ENCODE results near the gene CLIP3. TPM values are rescaled to one million over a fixed set of nuclear protein-coding genes. Genes with fewer than 3 reads are reported as not detected.
A peak's percentile ranks its signal among the peaks of the same experiment; 100 is the strongest.

Gene CLIP3
- total and polyA plus RNA-seq, 9 of the 15 experiments (the other 6 are each of a cell fraction or from before 2014, with no cell fraction given), result 0.01 to 0.50 (median 0.15) TPM; not detected in 1

DNA sequence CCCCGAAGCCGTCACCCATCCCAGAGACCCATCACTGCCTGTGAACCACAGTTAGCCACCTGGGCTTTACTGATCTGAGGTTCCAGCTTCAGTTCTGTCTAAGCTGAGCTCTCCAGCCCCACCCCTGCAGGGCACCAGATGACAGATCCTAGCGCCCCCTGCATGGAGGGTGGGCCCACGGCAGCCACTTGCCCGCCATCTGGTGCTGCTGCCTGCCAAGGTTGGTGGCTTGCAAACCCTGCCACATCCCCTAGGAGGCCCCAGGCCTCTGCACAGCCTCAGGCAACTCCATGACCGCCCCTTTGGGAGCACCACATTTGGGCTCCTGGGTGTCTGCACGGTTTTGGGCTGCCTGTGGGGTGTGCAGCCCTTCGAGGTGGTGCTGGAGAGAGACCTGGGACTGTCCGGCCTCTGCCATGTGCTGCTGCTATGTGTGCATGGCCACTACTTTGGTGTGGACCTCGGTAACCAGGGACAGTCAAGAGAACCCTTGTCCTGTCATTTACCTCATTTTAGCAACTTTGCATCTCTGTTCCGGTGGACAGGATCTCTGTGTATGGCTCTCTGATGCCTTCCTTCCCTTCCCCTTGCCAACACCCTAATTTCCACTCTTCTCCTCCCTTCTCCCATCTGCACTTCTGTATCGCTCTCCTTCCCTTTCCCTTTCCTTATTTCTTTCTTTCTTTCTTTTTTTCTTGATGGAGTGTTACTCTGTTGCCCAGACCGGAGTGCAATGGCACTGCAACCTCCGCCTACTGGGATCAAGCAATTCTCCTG is 55.0 kb downstream of the CLIP3 start (continued):
- TF ChIP-seq, protein P1, sequence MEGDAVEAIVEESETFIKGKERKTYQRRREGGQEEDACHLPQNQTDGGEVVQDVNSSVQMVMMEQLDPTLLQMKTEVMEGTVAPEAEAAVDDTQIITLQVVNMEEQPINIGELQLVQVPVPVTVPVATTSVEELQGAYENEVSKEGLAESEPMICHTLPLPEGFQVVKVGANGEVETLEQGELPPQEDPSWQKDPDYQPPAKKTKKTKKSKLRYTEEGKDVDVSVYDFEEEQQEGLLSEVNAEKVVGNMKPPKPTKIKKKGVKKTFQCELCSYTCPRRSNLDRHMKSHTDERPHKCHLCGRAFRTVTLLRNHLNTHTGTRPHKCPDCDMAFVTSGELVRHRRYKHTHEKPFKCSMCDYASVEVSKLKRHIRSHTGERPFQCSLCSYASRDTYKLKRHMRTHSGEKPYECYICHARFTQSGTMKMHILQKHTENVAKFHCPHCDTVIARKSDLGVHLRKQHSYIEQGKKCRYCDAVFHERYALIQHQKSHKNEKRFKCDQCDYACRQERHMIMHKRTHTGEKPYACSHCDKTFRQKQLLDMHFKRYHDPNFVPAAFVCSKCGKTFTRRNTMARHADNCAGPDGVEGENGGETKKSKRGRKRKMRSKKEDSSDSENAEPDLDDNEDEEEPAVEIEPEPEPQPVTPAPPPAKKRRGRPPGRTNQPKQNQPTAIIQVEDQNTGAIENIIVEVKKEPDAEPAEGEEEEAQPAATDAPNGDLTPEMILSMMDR (IDR thresholded peaks at IDR 0.05 in 2 of 3, conservative IDR thresholded peaks at IDR 0.05 in 1 of 3; ENCODE audit: insufficient read depth in 2 of 3, low read depth in 1 of 3, low read length in 3 of 3), result peak; percentile 59 to 94 (median 74)
- 0 out of 4 replicates have a peak, but pooled peaks of 1 of the 2 experiments have one; percentile 28 for TF ChIP-seq MAZ (CRISPR knock-in tag; conservative IDR thresholded peaks at IDR 0.05 in 1 of 2, IDR thresholded peaks at IDR 0.05 in 1 of 2)

- intact Hi-C loops (cut with micrococcal nuclease), result no loop called here
- H3K27me3 ChIP-seq (ENCODE audit: control insufficient read depth in 2 of 2, insufficient read depth in 2 of 2, low read length in 2 of 2), result peaks cover 7 to 38% of the 10 kb centered on the region in 2 experiments; a peak in 4 of 5 replicates
- POLR2A ChIA-PET, result interaction anchor here (0.7 kb wide), 1 partner anchor 11 kb away, joined by 3 read pairs; no protein-coding TSS in a partner anchor
- TF ChIP-seq SOX6 (IDR thresholded peaks at IDR 0.05) (no peak), BRF1 (IDR thresholded peaks at IDR 0.05; ENCODE audit: borderline replicate concordance, extremely low read depth, insufficient read length) (no peak), ARID4B (CRISPR knock-in tag; IDR thresholded peaks at IDR 0.05) (peak; percentile 35; the same call in 1 of the 2 replicates), ZNF766 (CRISPR knock-in tag; conservative IDR thresholded peaks at IDR 0.05) (0 out of 2 replicates have a peak, but pooled peaks have one; percentile 23), MAZ (CRISPR knock-in tag; conservative IDR thresholded peaks at IDR 0.05 in 1 of 2, IDR thresholded peaks at IDR 0.05 in 1 of 2) (peak in 1 of 2 experiments; percentile 32; a peak in 1 of 4 replicates), POLR2A (conservative IDR thresholded peaks at IDR 0.05) (no peak)
- TF ChIP-seq, protein P2, sequence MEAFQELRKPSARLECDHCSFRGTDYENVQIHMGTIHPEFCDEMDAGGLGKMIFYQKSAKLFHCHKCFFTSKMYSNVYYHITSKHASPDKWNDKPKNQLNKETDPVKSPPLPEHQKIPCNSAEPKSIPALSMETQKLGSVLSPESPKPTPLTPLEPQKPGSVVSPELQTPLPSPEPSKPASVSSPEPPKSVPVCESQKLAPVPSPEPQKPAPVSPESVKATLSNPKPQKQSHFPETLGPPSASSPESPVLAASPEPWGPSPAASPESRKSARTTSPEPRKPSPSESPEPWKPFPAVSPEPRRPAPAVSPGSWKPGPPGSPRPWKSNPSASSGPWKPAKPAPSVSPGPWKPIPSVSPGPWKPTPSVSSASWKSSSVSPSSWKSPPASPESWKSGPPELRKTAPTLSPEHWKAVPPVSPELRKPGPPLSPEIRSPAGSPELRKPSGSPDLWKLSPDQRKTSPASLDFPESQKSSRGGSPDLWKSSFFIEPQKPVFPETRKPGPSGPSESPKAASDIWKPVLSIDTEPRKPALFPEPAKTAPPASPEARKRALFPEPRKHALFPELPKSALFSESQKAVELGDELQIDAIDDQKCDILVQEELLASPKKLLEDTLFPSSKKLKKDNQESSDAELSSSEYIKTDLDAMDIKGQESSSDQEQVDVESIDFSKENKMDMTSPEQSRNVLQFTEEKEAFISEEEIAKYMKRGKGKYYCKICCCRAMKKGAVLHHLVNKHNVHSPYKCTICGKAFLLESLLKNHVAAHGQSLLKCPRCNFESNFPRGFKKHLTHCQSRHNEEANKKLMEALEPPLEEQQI (IDR thresholded peaks at IDR 0.05), result 0 out of 2 replicates have a peak, but pooled peaks have one; percentile 16
Observed at GRCh38 chr19:35975608-35976214, 57.0 kb downstream of the CLIP3 start.

More at GRCh38 chr19:35975608-35976214, 57.0 kb downstream of the CLIP3 start:
- BruUV-seq (replicated peaks), result no TSS peak
- 0% methylated on average over 5 of the region's 5 CpGs for WGBS (ENCODE audit: insufficient coverage, low coverage, missing lambda C conversion rate)
- CTCF ChIA-PET (ENCODE audit: low intra/inter-chr PET ratio), result no interaction called here
- in situ Hi-C loops (cut with MboI), result no loop called here
- Histone ChIP-seq H3K27ac (ENCODE audit: extremely low read depth, low read depth, low read length) (no peak overlapping the region), H4K20me1 (replicated peaks; ENCODE audit: control insufficient read depth, insufficient read depth, low read length) (0 out of 2 replicates have a peak, but pooled peaks cover 3% of the 10 kb centered on the region), H3K4me2 (ENCODE audit: insufficient read depth, low read length) (no peak overlapping the region), H3K9me3 (replicated peaks; ENCODE audit: control insufficient read depth, insufficient read depth, low read depth, low read length) (no peaks in the 10 kb centered on the region), H3K4me1 (replicated peaks in 1 of 2; ENCODE audit: control insufficient read depth in 2 of 2, insufficient read depth in 2 of 2, low read length in 2 of 2) (peaks cover 0 to 8% of the 10 kb centered on the region in 2 experiments; a peak in 1 of 5 replicates), H2AFZ (ENCODE audit: low read depth, low read length) (no peak overlapping the region), H3K9me1 (ENCODE audit: control insufficient read depth, insufficient read depth, low read length) (no peaks in the 10 kb centered on the region), H3K79me2 (ENCODE audit: control insufficient read depth, insufficient read depth, low read length) (no peaks in the 10 kb centered on the region), H3K36me3 (ENCODE audit: control insufficient read depth, insufficient read depth, low read length) (no peaks in the 10 kb centered on the region), H3K9ac (ENCODE audit: insufficient read depth in 1 of 2, low read depth in 2 of 2, low read length in 2 of 2) (no peak overlapping the region), H3K4me3 (no peak overlapping the region)
- ATAC-seq, result peak; percentile 57; the same call in 1 of the 3 replicates
- peak; percentile 72 for FAIRE-seq
- DNase-seq (ENCODE audit: extremely low read depth in 1 of 4, low spot score in 3 of 4), result peak; percentile 45 to 78 (median 65)

Data from K562 (cell line).